WTC11 (cell line): Measurements from ENCODE around the gene NUAK1. TPM values are rescaled to one million over a fixed set of nuclear protein-coding genes. Genes with fewer than 3 reads are reported as not detected.

Experiments used
- ATAC-seq: fragments of 200-7000 bp; cut with Tn5 transposase; 2 replicates; pipeline ENCODE4 v1.10.0; 2021; ENCODE audit warnings: mild to moderate bottlenecking, moderate library complexity
- CTCF ChIA-PET: fragments of 300-600 bp; sonication (Branson Sonifier 250); formaldehyde crosslinking; loops from one replicate; lab custom pipeline; 2021; ENCODE audit warnings: antibody characterized with exemption; lab: Charles Lee
- POLR2A ChIA-PET: fragments of 350-600 bp; sonication (Branson Sonifier 250); formaldehyde crosslinking; loops from one replicate; lab custom pipeline; 2021; ENCODE audit warnings: antibody characterized with exemption; lab: Charles Lee
- DNase-seq: peaks from one replicate; pipeline ENCODE4 v3.0.0; 2021; ENCODE audit warnings: low spot score
- H3K27ac Mint-ChIP-seq: 2 replicates; pipeline ENCODE4 v1.8.0; 2021; ENCODE audit warnings: mixed read lengths
- H3K27me3 Mint-ChIP-seq: 2 replicates; pipeline ENCODE4 v1.8.0; 2021; ENCODE audit warnings: low read depth, mild to moderate bottlenecking, moderate library complexity, mixed read lengths
- H3K36me3 Mint-ChIP-seq: 2 replicates; pipeline ENCODE4 v1.8.0; 2021; ENCODE audit warnings: mixed read lengths
- H3K4me1 Mint-ChIP-seq: 2 replicates; pipeline ENCODE4 v1.8.0; 2022; ENCODE audit warnings: mixed read lengths
- H3K4me3 Mint-ChIP-seq: 2 replicates; pipeline ENCODE4 v1.8.0; 2021; ENCODE audit warnings: mild to moderate bottlenecking, moderate library complexity, mixed read lengths
- H3K9me3 Mint-ChIP-seq: 2 replicates; pipeline ENCODE4 v1.8.0; 2021; ENCODE audit warnings: mixed read lengths
- GABPB1 ChIP-seq: sonication (generic); formaldehyde crosslinking; IDR thresholded peaks from 2 replicates; pipeline ENCODE4 v1.8.1; 2023; ENCODE audit warnings: mild to moderate bottlenecking, missing genetic modification reagents
- GRHL2 ChIP-seq: fragments of 250-450 bp; sonication (Bioruptor Pico); IDR thresholded peaks from 2 replicates; pipeline ENCODE4 v1.8.0; 2022; ENCODE audit warnings: mild to moderate bottlenecking, moderate library complexity; ENCODE audit not compliant: insufficient replicate concordance, severe bottlenecking
- GTF2I ChIP-seq: fragments of 250-450 bp; sonication (Bioruptor Pico); conservative IDR thresholded peaks from 2 replicates; pipeline ENCODE4 v1.4.0; 2021; ENCODE audit warnings: mild to moderate bottlenecking
- NFE2L1 ChIP-seq: sonication (generic); formaldehyde crosslinking; IDR thresholded peaks from 2 replicates; pipeline ENCODE4 v1.8.1; 2023; ENCODE audit warnings: missing genetic modification reagents
- OVOL2 ChIP-seq: fragments of 250-450 bp; sonication (Bioruptor Pico); IDR thresholded peaks from 2 replicates; pipeline ENCODE4 v1.9.0; 2021; ENCODE audit warnings: mild to moderate bottlenecking, borderline replicate concordance
- RELA ChIP-seq: sonication (generic); formaldehyde crosslinking; IDR thresholded peaks from 2 replicates; pipeline ENCODE4 v1.8.1; 2022; ENCODE audit warnings: missing genetic modification reagents, mild to moderate bottlenecking, borderline replicate concordance
- TEAD1 ChIP-seq: sonication (generic); formaldehyde crosslinking; IDR thresholded peaks from 2 replicates; pipeline ENCODE4 v1.8.0; 2022; ENCODE audit warnings: mild to moderate bottlenecking, missing genetic modification reagents
- ZNF121 ChIP-seq: sonication (generic); formaldehyde crosslinking; IDR thresholded peaks from 2 replicates; pipeline ENCODE4 v1.8.0; 2023; ENCODE audit warnings: missing genetic modification reagents
- ZNF138 ChIP-seq: sonication (generic); formaldehyde crosslinking; conservative IDR thresholded peaks from 2 replicates; pipeline ENCODE4 v1.8.1; 2022; ENCODE audit warnings: mild to moderate bottlenecking, moderate library complexity, missing genetic modification reagents
- total RNA-seq: library from RNA; stranded (reverse); gene quantifications from 3 replicates; pipeline ENCODE4 v1.2.3, GENCODE V29; 2021
- TF ChIP-seq, protein P1 (sequence below): sonication (generic); formaldehyde crosslinking; conservative IDR thresholded peaks from 2 replicates; pipeline ENCODE4 v1.8.1; 2023; ENCODE audit warnings: mild to moderate bottlenecking, low read depth, missing genetic modification reagents, moderate library complexity
- TF ChIP-seq, protein P2 (sequence below): fragments of 200-600 bp; IDR thresholded peaks from 2 replicates; pipeline ENCODE4 v1.8.0; 2022; ENCODE audit warnings: antibody characterized with exemption
- TF ChIP-seq, protein P3 (sequence below): sonication (generic); formaldehyde crosslinking; IDR thresholded peaks from 2 replicates; pipeline ENCODE4 v1.8.1; 2023; ENCODE audit warnings: mild to moderate bottlenecking, missing genetic modification reagents
- TF ChIP-seq, protein P4 (sequence below): sonication (generic); formaldehyde crosslinking; IDR thresholded peaks from 2 replicates; pipeline ENCODE4 v1.8.0; 2022; ENCODE audit warnings: mild to moderate bottlenecking, missing genetic modification reagents
- TF ChIP-seq, protein P5 (sequence below): sonication (generic); formaldehyde crosslinking; IDR thresholded peaks from 2 replicates; pipeline ENCODE4 v1.8.0; 2023; ENCODE audit warnings: mild to moderate bottlenecking, missing genetic modification reagents
- TF ChIP-seq, protein P6 (sequence below): fragments of 250-450 bp; sonication (Bioruptor Pico); IDR thresholded peaks from 2 replicates; pipeline ENCODE4 v1.9.0; 2021; ENCODE audit warnings: mild to moderate bottlenecking
- TF ChIP-seq, protein P7 (sequence below): sonication (generic); formaldehyde crosslinking; IDR thresholded peaks from 2 replicates; pipeline ENCODE4 v1.8.0; 2022; ENCODE audit warnings: mild to moderate bottlenecking, missing genetic modification reagents
- TF ChIP-seq, protein P8 (sequence below): sonication (generic); formaldehyde crosslinking; IDR thresholded peaks from 2 replicates; pipeline ENCODE4 v1.8.1; 2023; ENCODE audit warnings: mild to moderate bottlenecking, missing genetic modification reagents, moderate library complexity
- TF ChIP-seq, protein P9 (sequence below): sonication (generic); formaldehyde crosslinking; IDR thresholded peaks from 2 replicates; pipeline ENCODE4 v1.8.0; 2022; ENCODE audit warnings: mild to moderate bottlenecking, missing genetic modification reagents

Gene NUAK1
- total RNA-seq, 1 experiment from 2014 or later: 15.9 TPM

DNA sequence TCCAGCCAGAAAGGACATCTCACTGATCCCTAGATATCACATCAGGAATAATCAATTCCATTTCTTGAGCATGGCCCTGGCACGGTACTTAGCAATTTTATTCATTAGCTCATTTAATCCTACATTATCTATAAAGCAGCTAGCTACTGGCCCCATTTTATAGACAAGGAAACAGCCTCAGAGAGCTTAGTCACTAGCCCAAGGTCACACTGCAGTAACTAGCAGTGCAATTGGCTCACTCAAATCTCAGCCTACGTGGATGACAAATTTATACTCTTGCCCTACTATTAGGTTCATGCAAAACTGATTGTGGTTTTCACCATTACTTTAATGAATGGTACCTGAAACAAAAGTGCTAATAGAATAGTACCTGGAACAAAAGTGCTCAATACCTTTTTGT lies 41.7 kb downstream of the NUAK1 start:
- ATAC-seq (no peak), DNase-seq (no peak)
- TF ChIP-seq ZNF121 (CRISPR knock-in tag) (no peak), ZNF138 (no peak), OVOL2 (CRISPR knock-in tag) (no peak), GTF2I (no peak), TEAD1 (no peak), RELA (CRISPR knock-in tag) (no peak)
- TF ChIP-seq, protein P1, sequence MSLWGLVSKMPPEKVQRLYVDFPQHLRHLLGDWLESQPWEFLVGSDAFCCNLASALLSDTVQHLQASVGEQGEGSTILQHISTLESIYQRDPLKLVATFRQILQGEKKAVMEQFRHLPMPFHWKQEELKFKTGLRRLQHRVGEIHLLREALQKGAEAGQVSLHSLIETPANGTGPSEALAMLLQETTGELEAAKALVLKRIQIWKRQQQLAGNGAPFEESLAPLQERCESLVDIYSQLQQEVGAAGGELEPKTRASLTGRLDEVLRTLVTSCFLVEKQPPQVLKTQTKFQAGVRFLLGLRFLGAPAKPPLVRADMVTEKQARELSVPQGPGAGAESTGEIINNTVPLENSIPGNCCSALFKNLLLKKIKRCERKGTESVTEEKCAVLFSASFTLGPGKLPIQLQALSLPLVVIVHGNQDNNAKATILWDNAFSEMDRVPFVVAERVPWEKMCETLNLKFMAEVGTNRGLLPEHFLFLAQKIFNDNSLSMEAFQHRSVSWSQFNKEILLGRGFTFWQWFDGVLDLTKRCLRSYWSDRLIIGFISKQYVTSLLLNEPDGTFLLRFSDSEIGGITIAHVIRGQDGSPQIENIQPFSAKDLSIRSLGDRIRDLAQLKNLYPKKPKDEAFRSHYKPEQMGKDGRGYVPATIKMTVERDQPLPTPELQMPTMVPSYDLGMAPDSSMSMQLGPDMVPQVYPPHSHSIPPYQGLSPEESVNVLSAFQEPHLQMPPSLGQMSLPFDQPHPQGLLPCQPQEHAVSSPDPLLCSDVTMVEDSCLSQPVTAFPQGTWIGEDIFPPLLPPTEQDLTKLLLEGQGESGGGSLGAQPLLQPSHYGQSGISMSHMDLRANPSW: no peak
- TF ChIP-seq, protein P2, sequence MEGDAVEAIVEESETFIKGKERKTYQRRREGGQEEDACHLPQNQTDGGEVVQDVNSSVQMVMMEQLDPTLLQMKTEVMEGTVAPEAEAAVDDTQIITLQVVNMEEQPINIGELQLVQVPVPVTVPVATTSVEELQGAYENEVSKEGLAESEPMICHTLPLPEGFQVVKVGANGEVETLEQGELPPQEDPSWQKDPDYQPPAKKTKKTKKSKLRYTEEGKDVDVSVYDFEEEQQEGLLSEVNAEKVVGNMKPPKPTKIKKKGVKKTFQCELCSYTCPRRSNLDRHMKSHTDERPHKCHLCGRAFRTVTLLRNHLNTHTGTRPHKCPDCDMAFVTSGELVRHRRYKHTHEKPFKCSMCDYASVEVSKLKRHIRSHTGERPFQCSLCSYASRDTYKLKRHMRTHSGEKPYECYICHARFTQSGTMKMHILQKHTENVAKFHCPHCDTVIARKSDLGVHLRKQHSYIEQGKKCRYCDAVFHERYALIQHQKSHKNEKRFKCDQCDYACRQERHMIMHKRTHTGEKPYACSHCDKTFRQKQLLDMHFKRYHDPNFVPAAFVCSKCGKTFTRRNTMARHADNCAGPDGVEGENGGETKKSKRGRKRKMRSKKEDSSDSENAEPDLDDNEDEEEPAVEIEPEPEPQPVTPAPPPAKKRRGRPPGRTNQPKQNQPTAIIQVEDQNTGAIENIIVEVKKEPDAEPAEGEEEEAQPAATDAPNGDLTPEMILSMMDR: no peak
- TF ChIP-seq, protein P3, sequence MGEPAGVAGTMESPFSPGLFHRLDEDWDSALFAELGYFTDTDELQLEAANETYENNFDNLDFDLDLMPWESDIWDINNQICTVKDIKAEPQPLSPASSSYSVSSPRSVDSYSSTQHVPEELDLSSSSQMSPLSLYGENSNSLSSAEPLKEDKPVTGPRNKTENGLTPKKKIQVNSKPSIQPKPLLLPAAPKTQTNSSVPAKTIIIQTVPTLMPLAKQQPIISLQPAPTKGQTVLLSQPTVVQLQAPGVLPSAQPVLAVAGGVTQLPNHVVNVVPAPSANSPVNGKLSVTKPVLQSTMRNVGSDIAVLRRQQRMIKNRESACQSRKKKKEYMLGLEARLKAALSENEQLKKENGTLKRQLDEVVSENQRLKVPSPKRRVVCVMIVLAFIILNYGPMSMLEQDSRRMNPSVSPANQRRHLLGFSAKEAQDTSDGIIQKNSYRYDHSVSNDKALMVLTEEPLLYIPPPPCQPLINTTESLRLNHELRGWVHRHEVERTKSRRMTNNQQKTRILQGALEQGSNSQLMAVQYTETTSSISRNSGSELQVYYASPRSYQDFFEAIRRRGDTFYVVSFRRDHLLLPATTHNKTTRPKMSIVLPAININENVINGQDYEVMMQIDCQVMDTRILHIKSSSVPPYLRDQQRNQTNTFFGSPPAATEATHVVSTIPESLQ (CRISPR knock-in tag): no peak
- H3K4me1 Mint-ChIP-seq: peaks cover 51% of the 10 kb centered on the region
- peak overlapping the region; percentile 48; the same call in 1 of the 2 replicates for H3K27ac Mint-ChIP-seq
- H3K36me3 Mint-ChIP-seq: peaks cover 8% of the 10 kb centered on the region
- no peaks in the 10 kb centered on the region for H3K27me3 Mint-ChIP-seq
- ChIA-PET CTCF (no interaction called here), POLR2A (no interaction called here)
- H3K4me3 Mint-ChIP-seq: no peak overlapping the region
- peaks cover 4% of the 10 kb centered on the region for H3K9me3 Mint-ChIP-seq

DNA sequence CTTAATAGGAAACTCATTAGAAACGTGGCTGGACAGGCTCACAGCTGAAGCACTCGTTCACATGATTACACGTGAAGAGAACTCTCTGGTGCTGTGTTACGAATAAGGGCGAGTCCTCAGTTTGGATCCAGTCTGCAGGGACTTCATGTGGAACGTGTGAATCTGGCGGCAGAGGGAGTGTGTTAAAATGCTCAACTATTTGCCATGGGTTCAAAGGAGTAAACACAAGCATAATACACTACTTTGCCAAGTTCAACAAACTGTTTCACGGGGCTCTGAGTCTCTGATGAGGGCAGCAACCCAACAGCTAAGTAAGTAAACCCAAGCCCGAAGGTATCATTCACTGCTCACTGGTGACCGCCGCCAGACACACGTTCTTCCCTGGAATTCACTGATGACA lies 42.4 kb downstream of the NUAK1 start:
- ATAC-seq (no peak), DNase-seq (no peak)
- ChIA-PET POLR2A (no interaction called here), CTCF (no interaction called here)
- Mint-ChIP-seq H3K9me3 (peaks cover 4% of the 10 kb centered on the region), H3K27me3 (no peaks in the 10 kb centered on the region), H3K27ac (peak overlapping the region; percentile 48), H3K4me3 (no peak overlapping the region), H3K4me1 (peaks cover 47% of the 10 kb centered on the region), H3K36me3 (peaks cover 5% of the 10 kb centered on the region)
- TF ChIP-seq, protein P4, sequence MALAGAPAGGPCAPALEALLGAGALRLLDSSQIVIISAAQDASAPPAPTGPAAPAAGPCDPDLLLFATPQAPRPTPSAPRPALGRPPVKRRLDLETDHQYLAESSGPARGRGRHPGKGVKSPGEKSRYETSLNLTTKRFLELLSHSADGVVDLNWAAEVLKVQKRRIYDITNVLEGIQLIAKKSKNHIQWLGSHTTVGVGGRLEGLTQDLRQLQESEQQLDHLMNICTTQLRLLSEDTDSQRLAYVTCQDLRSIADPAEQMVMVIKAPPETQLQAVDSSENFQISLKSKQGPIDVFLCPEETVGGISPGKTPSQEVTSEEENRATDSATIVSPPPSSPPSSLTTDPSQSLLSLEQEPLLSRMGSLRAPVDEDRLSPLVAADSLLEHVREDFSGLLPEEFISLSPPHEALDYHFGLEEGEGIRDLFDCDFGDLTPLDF: no peak
- TF ChIP-seq TEAD1 (no peak), GRHL2 (CRISPR knock-in tag) (no peak), NFE2L1 (CRISPR knock-in tag) (no peak), ZNF121 (CRISPR knock-in tag) (no peak), GABPB1 (no peak)
- TF ChIP-seq, protein P5, sequence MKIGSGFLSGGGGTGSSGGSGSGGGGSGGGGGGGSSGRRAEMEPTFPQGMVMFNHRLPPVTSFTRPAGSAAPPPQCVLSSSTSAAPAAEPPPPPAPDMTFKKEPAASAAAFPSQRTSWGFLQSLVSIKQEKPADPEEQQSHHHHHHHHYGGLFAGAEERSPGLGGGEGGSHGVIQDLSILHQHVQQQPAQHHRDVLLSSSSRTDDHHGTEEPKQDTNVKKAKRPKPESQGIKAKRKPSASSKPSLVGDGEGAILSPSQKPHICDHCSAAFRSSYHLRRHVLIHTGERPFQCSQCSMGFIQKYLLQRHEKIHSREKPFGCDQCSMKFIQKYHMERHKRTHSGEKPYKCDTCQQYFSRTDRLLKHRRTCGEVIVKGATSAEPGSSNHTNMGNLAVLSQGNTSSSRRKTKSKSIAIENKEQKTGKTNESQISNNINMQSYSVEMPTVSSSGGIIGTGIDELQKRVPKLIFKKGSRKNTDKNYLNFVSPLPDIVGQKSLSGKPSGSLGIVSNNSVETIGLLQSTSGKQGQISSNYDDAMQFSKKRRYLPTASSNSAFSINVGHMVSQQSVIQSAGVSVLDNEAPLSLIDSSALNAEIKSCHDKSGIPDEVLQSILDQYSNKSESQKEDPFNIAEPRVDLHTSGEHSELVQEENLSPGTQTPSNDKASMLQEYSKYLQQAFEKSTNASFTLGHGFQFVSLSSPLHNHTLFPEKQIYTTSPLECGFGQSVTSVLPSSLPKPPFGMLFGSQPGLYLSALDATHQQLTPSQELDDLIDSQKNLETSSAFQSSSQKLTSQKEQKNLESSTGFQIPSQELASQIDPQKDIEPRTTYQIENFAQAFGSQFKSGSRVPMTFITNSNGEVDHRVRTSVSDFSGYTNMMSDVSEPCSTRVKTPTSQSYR (CRISPR knock-in tag): no peak
- TF ChIP-seq, protein P6, sequence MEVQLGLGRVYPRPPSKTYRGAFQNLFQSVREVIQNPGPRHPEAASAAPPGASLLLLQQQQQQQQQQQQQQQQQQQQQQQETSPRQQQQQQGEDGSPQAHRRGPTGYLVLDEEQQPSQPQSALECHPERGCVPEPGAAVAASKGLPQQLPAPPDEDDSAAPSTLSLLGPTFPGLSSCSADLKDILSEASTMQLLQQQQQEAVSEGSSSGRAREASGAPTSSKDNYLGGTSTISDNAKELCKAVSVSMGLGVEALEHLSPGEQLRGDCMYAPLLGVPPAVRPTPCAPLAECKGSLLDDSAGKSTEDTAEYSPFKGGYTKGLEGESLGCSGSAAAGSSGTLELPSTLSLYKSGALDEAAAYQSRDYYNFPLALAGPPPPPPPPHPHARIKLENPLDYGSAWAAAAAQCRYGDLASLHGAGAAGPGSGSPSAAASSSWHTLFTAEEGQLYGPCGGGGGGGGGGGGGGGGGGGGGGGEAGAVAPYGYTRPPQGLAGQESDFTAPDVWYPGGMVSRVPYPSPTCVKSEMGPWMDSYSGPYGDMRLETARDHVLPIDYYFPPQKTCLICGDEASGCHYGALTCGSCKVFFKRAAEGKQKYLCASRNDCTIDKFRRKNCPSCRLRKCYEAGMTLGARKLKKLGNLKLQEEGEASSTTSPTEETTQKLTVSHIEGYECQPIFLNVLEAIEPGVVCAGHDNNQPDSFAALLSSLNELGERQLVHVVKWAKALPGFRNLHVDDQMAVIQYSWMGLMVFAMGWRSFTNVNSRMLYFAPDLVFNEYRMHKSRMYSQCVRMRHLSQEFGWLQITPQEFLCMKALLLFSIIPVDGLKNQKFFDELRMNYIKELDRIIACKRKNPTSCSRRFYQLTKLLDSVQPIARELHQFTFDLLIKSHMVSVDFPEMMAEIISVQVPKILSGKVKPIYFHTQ (CRISPR knock-in tag): no peak
- TF ChIP-seq, protein P7, sequence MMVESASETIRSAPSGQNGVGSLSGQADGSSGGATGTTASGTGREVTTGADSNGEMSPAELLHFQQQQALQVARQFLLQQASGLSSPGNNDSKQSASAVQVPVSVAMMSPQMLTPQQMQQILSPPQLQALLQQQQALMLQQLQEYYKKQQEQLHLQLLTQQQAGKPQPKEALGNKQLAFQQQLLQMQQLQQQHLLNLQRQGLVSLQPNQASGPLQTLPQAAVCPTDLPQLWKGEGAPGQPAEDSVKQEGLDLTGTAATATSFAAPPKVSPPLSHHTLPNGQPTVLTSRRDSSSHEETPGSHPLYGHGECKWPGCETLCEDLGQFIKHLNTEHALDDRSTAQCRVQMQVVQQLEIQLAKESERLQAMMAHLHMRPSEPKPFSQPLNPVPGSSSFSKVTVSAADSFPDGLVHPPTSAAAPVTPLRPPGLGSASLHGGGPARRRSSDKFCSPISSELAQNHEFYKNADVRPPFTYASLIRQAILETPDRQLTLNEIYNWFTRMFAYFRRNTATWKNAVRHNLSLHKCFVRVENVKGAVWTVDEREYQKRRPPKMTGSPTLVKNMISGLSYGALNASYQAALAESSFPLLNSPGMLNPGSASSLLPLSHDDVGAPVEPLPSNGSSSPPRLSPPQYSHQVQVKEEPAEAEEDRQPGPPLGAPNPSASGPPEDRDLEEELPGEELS: no peak
- TF ChIP-seq, protein P8, sequence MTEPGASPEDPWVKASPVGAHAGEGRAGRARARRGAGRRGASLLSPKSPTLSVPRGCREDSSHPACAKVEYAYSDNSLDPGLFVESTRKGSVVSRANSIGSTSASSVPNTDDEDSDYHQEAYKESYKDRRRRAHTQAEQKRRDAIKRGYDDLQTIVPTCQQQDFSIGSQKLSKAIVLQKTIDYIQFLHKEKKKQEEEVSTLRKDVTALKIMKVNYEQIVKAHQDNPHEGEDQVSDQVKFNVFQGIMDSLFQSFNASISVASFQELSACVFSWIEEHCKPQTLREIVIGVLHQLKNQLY (CRISPR knock-in tag): no peak
- TF ChIP-seq, protein P9, sequence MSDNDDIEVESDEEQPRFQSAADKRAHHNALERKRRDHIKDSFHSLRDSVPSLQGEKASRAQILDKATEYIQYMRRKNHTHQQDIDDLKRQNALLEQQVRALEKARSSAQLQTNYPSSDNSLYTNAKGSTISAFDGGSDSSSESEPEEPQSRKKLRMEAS (CRISPR knock-in tag): no peak
